ENCODE data around the gene VAT1L.

- TF ChIP-seq, protein P1, sequence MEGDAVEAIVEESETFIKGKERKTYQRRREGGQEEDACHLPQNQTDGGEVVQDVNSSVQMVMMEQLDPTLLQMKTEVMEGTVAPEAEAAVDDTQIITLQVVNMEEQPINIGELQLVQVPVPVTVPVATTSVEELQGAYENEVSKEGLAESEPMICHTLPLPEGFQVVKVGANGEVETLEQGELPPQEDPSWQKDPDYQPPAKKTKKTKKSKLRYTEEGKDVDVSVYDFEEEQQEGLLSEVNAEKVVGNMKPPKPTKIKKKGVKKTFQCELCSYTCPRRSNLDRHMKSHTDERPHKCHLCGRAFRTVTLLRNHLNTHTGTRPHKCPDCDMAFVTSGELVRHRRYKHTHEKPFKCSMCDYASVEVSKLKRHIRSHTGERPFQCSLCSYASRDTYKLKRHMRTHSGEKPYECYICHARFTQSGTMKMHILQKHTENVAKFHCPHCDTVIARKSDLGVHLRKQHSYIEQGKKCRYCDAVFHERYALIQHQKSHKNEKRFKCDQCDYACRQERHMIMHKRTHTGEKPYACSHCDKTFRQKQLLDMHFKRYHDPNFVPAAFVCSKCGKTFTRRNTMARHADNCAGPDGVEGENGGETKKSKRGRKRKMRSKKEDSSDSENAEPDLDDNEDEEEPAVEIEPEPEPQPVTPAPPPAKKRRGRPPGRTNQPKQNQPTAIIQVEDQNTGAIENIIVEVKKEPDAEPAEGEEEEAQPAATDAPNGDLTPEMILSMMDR (IDR thresholded peaks at IDR 0.05), result no peak
- no peak for TF ChIP-seq EP300 (IDR thresholded peaks at IDR 0.05)
Measured at GRCh38 chr16:77985111-77985510, 196.7 kb downstream of the VAT1L start.

Measured in ovary (tissue), 3 donors.